ENCODE measurements around the gene GET3. TPM values are rescaled to one million over a fixed set of nuclear protein-coding genes. Genes with fewer than 3 reads are reported as not detected.

The GET3 gene
- total RNA-seq: 96.2 and 110 TPM in 2 replicates

DNA sequence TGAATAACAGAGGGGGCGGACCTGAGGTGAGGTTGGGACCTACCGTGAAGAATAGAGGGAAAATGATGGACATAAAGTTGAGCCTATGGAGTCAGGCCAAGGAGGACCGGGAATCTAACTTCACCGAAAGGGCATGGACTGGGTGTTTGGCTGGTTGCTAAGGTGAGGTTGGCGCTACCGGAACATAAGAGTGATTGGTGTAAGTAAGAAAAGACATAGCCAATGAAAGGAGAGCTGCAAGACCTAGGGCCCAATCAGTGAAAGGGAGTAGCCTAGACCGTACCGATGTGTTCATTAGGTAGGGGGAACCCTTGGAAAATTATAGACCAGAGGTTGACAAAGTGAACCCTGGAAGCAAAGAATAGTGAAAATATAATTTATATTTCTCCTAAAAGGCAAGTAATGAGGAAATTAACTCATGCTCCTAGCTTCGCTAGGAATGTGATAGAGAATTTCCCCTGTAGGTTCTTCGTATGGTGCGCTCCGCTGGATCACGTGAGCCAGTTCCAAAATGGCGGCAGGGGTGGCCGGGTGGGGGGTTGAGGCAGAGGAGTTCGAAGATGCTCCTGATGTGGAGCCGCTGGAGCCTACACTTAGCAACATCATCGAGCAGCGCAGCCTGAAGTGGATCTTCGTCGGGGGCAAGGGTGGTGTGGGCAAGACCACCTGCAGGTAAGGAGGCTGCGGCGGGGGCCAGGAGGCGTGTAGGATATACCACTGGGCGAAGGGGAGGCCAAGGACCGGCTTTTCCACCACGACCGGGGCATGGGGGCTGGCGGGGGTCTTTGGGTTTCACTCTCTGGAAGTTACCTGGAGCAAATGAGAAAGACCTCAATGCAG lies at the start of gene GET3:
TSS of gene GET3 (plus strand) at position 503 of the 840 bp plus-strand sequence. CDS start at position 512, 9 bp downstream.

DNA sequence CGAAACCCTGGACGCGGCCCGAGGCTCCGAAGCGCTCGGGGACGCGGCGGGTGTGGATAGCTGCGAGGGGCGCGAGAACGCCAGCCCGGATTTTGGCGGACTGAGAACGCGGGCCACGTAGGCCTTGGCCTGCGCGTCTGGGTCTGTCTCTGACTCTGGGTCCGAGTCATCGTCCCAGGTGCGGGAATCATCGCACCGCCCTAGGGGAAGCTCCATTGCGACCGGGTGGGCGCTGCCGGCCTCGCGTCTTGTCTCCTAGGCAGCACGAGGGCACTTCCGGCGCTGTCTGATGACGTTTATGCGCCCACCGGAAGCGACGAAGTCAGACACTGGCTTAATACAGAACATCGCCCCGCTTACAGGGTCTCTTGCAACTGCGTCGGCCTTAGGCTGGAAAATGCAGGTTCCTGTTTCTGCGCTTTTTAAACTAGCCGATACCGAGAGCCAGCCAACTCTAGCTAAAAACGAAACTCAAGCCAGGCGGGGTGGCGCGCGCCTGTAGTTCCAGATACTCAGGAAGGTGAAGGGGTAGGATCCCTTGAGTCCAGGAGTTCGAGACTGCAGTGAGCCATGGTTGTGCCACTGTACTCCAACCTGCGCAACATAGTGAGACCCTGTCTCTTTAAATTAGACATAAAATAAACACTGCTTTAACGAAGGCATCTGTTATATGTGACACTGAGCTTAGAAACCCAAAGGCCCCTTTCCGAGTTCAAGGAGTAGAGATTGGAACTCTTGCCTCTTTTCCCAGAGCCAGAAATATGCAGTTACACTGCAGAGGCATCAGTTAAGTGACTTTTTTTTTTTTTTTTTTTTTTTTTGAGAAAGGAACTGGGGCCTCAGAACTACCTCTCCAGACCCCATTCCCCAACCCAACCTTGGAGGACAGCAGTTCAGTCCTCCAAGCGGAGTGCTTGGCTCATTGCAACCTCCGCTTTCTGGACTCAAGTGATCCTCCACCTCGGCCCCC lies 40.6 kb upstream of the GET3 start, which contains the start of gene FBXW9:
TSS of gene FBXW9 (minus strand) at position 266 of the 970 bp plus-strand sequence. CDS start at position 216, 50 bp downstream.

DNA sequence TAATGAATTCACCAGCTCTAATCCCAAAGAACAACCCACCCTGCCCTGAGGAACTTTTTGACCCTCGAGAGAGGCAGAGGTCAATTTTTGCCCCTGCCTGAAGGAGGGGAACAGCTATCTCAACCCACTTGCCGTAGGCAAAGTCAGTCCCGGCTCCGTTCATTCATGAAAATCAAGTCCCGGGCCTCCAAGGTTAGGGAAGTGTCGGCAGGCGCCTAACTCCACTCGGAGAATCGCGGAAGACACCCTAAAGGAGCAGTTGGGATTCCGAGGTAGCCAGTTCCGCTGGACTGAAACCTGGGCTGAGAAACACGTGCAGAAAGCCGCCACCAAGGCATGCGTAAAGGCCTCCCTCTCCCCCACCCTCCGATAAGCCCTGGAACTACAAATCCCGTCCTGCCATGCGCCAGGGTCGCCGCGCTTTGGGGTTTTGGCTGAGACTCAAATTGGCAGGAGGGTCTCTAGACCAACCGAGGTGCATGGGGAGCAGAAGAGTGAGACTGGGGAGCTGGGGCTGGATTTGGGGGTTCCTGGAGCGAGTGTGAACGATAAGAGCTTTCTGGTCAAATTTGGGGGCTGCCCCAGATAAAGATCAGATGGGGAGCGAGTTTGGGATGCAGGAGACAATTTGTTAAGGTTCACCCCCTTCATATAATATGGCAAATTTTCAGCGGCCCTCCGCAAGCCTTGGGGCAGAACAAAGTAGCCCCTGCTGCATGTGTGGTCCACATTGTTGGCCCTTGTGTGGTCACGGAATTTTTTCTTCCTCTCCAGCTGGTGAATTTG lies 13.5 kb upstream of the GET3 start, which contains the start of gene TNPO2:
TSS of gene TNPO2 (minus strand) at position 292 of the 786 bp plus-strand sequence. CDS start 2,955 bp downstream, outside the sequence.

DNA sequence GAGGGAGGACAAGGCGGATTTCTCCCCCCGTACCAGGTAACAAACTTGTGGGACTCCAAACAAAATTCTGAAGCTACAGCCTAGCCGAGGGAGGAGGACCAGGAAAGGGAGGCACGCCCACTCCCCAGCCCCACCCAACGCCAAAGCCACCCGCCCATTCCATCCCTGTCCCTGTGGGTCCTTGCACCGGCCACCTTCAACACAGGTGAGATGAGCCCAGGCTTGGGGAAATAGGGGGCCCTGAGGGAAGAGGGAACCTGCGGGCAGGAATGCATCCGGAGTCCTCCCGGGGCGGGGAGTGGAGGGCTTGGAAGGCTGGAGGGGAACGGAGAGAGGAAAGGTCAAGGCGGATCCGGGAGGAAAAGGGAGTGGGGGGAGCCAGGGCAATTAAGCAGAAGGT lies 14.3 kb downstream of the GET3 start, which contains the start of gene BEST2:
TSS of gene BEST2 (plus strand) at position 157 of the 400 bp plus-strand sequence. CDS start 802 bp downstream, outside the sequence.

DNA sequence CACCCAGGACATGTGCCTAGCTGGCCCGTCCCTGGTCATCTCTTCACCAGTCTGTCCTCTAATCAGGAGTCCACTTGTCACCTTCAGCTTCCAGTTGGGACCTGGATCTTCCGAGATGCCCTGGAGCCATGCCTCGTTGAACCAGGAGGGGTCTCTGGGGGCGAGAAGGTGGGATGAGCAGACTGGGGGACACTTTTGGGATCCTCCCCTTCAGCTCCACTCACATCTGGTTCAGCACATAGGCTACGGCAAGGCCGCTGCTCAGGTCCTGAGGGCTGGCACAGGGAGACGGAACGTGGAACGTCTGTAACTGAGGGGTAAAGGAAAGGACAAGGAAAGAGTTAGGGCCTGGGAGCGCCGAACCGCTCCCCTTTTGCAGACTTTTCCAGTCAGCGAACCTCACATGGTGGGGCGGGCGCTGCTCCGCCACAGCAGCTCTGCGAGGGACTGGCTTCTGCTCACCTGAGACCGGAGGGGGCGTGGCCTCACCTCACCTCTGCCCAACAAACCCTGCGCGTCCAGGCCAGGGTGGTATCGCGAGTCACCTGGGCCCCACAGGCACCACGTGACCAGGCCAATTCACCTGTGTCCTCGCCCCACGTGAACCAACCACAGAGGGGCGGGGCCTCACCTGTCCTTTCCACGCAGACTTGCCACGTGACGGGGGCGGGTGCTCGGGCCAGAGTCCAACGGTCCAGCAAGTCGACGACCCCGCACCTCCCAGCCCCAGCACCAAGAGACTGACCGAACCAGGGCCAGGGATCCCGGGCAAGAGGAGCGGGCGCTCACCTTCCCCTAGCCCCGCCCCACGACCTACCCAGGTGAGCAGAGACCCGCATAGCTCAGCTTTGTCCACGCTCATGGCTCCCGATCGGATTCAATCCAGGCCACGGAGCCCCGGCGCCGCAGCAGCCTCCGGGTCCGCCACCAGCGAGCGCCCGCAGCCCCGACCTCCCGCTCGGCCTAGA lies 37.6 kb downstream of the GET3 start, which contains the start of gene HOOK2:
TSS of gene HOOK2 (minus strand) at position 965 of the 968 bp plus-strand sequence. CDS start at position 862, 103 bp downstream.

DNA sequence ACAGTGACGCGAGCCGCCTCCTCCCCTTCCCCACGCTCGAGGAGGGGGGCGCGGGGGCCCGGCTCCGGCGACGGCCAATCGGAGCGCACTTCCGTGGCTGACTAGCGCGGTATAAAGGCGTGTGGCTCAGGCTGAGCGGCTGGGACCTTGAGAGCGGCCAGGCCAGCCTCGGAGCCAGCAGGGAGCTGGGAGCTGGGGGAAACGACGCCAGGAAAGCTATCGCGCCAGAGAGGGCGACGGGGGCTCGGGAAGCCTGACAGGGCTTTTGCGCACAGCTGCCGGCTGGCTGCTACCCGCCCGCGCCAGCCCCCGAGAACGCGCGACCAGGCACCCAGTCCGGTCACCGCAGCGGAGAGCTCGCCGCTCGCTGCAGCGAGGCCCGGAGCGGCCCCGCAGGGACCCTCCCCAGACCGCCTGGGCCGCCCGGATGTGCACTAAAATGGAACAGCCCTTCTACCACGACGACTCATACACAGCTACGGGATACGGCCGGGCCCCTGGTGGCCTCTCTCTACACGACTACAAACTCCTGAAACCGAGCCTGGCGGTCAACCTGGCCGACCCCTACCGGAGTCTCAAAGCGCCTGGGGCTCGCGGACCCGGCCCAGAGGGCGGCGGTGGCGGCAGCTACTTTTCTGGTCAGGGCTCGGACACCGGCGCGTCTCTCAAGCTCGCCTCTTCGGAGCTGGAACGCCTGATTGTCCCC lies 54.2 kb downstream of the GET3 start, which contains the start of gene JUNB:
TSS of gene JUNB (plus strand) at position 142 of the 706 bp plus-strand sequence. CDS start at position 428, 286 bp downstream.

Other genes starting within 250 kb of the GET3 start
- gene ZNF564, start 186.0 kb upstream of the GET3 start, total RNA-seq: 7.4 and 8.1 TPM in 2 replicates
- gene ZNF490, start 126.7 kb upstream of the GET3 start, total RNA-seq: 5.5 and 7.1 TPM in 2 replicates
- gene ZNF791, start 126.6 kb upstream of the GET3 start, total RNA-seq: 13.1 and 13.3 TPM in 2 replicates
- 26.6 and 33.1 TPM in 2 replicates for gene MAN2B1, start 70.8 kb upstream of the GET3 start, total RNA-seq
- gene WDR83, start 70.7 kb upstream of the GET3 start, total RNA-seq: 9.5 and 11.8 TPM in 2 replicates
- 47.1 and 64.1 TPM in 2 replicates for gene DHPS, start 55.6 kb upstream of the GET3 start, total RNA-seq
- gene GNG14, start 49.5 kb upstream of the GET3 start, total RNA-seq: not detected in 2 replicates
- gene FBXW9, start 40.9 kb upstream of the GET3 start, total RNA-seq: 5.6 and 9.3 TPM in 2 replicates
- gene TNPO2, start 13.6 kb upstream of the GET3 start, total RNA-seq: 29.8 and 31.5 TPM in 2 replicates
- 149 and 154 TPM in 2 replicates for gene TRIR, start 2.8 kb upstream of the GET3 start, total RNA-seq
- gene BEST2, start 14.3 kb downstream of the GET3 start, total RNA-seq: not detected in 2 replicates
- gene HOOK2, start 38.1 kb downstream of the GET3 start, total RNA-seq: 11.7 and 17.2 TPM in 2 replicates
- gene JUNB, start 54.0 kb downstream of the GET3 start, total RNA-seq: 28.0 and 50.4 TPM in 2 replicates
- 224 and 246 TPM in 2 replicates for gene PRDX2, start 64.3 kb downstream of the GET3 start, total RNA-seq
- gene THSD8, start 64.6 kb downstream of the GET3 start, total RNA-seq: not detected in 2 replicates
- 18.4 and 35.4 TPM in 2 replicates for gene RNASEH2A, start 69.1 kb downstream of the GET3 start, total RNA-seq
- not detected in 2 replicates for gene RTBDN, start 97.1 kb downstream of the GET3 start, total RNA-seq
- gene MAST1, start 101.0 kb downstream of the GET3 start, total RNA-seq: 0.09 and 0.36 TPM in 2 replicates
- 11.1 and 18.9 TPM in 2 replicates for gene DNASE2, start 144.0 kb downstream of the GET3 start, total RNA-seq
- gene KLF1, start 149.7 kb downstream of the GET3 start, total RNA-seq: not detected in 2 replicates
- gene GCDH, start 153.7 kb downstream of the GET3 start, total RNA-seq: 16.5 and 22.1 TPM in 2 replicates
- gene SYCE2, start 181.8 kb downstream of the GET3 start, total RNA-seq: 0.09 TPM in 1 of 2 replicates, not detected in the other
- 54.9 and 57.3 TPM in 2 replicates for gene FARSA, start 196.2 kb downstream of the GET3 start, total RNA-seq
- gene CALR, start 201.1 kb downstream of the GET3 start, total RNA-seq: 1,479 and 1,611 TPM in 2 replicates
- gene RAD23A, start 208.4 kb downstream of the GET3 start, total RNA-seq: 59.1 and 98.8 TPM in 2 replicates
- 31.3 and 32.6 TPM in 2 replicates for gene GADD45GIP1, start 219.7 kb downstream of the GET3 start, total RNA-seq
- gene DAND5, start 232.1 kb downstream of the GET3 start, total RNA-seq: 0.09 TPM in 1 of 2 replicates, not detected in the other